ENCODE measurements around the gene RASAL2.

RASAL2 gene

GRCh38 chr1:178518894-178519293 lies 425.0 kb downstream of the RASAL2 start:
- Mint-ChIP-seq H3K36me3 (ENCODE audit: low read depth) (no peaks in the 10 kb centered on the region), H3K27ac (no peak overlapping the region), H3K9me3 (no peaks in the 10 kb centered on the region), H3K4me1 (peaks cover 6% of the 10 kb centered on the region), H3K27me3 (ENCODE audit: low read depth) (no peaks in the 10 kb centered on the region), H3K4me3 (no peak overlapping the region)
- no peak for TF ChIP-seq CTCF (IDR thresholded peaks at IDR 0.05; ENCODE audit: unreplicated experiment in 3 of 3)

- TF ChIP-seq CTCF (IDR thresholded peaks at IDR 0.05; ENCODE audit: unreplicated experiment in 3 of 3): no peak
- no peaks in the 10 kb centered on the region for H3K27me3 Mint-ChIP-seq (ENCODE audit: low read depth)
- H3K4me3 Mint-ChIP-seq: no peak overlapping the region
Observed at GRCh38 chr1:178520803-178521202, 426.9 kb downstream of the RASAL2 start.

GRCh38 chr1:178521241-178521640 lies 427.3 kb downstream of the RASAL2 start:
- Mint-ChIP-seq H3K27ac (no peak overlapping the region), H3K36me3 (ENCODE audit: low read depth) (no peaks in the 10 kb centered on the region)

More at GRCh38 chr1:178520803-178521202, 426.9 kb downstream of the RASAL2 start:
- H3K9me3 Mint-ChIP-seq: no peaks in the 10 kb centered on the region
- no peak overlapping the region for H3K27ac Mint-ChIP-seq
- no peaks in the 10 kb centered on the region for H3K36me3 Mint-ChIP-seq (ENCODE audit: low read depth)
- H3K4me1 Mint-ChIP-seq: no peaks in the 10 kb centered on the region

GRCh38 chr1:178527117-178527516 lies 433.2 kb downstream of the RASAL2 start:
- Mint-ChIP-seq H3K9me3 (no peaks in the 10 kb centered on the region), H3K36me3 (ENCODE audit: low read depth) (no peaks in the 10 kb centered on the region), H3K27me3 (ENCODE audit: low read depth) (peaks cover 6% of the 10 kb centered on the region), H3K4me3 (no peak overlapping the region), H3K27ac (no peak overlapping the region), H3K4me1 (peaks cover 7% of the 10 kb centered on the region)
- TF ChIP-seq CTCF (IDR thresholded peaks at IDR 0.05; ENCODE audit: unreplicated experiment in 3 of 3): no peak

More at GRCh38 chr1:178521241-178521640, 427.3 kb downstream of the RASAL2 start:
- TF ChIP-seq CTCF (IDR thresholded peaks at IDR 0.05; ENCODE audit: unreplicated experiment in 3 of 3): no peak
- H3K9me3 Mint-ChIP-seq: no peaks in the 10 kb centered on the region
- H3K4me3 Mint-ChIP-seq: no peak overlapping the region
- H3K4me1 Mint-ChIP-seq: no peaks in the 10 kb centered on the region
- no peaks in the 10 kb centered on the region for H3K27me3 Mint-ChIP-seq (ENCODE audit: low read depth)

- Mint-ChIP-seq H3K27ac (no peak overlapping the region), H3K9me3 (no peaks in the 10 kb centered on the region), H3K4me3 (no peak overlapping the region), H3K36me3 (ENCODE audit: low read depth) (no peaks in the 10 kb centered on the region), H3K27me3 (ENCODE audit: low read depth) (peaks cover 7% of the 10 kb centered on the region), H3K4me1 (peaks cover 11% of the 10 kb centered on the region)
- TF ChIP-seq CTCF (IDR thresholded peaks at IDR 0.05; ENCODE audit: unreplicated experiment in 3 of 3): no peak
Observed at GRCh38 chr1:178528228-178528952, 434.5 kb downstream of the RASAL2 start.

- peaks cover 12% of the 10 kb centered on the region for H3K27me3 Mint-ChIP-seq (ENCODE audit: low read depth)
Observed at GRCh38 chr1:178528953-178529335, 435.0 kb downstream of the RASAL2 start.

More at GRCh38 chr1:178528953-178529335, 435.0 kb downstream of the RASAL2 start:
- TF ChIP-seq CTCF (IDR thresholded peaks at IDR 0.05; ENCODE audit: unreplicated experiment in 3 of 3): no peak
- H3K36me3 Mint-ChIP-seq (ENCODE audit: low read depth): no peaks in the 10 kb centered on the region
- H3K9me3 Mint-ChIP-seq: no peaks in the 10 kb centered on the region
- peaks cover 11% of the 10 kb centered on the region for H3K4me1 Mint-ChIP-seq
- no peak overlapping the region for H3K4me3 Mint-ChIP-seq
- no peak overlapping the region for H3K27ac Mint-ChIP-seq

All from nephron (organoid).